ENCODE data around the gene C1QTNF12. TPM values are rescaled to one million over a fixed set of nuclear protein-coding genes. Genes with fewer than 3 reads are reported as not detected.
"Not testable (repeated sequence)": the region's sequence is repeated elsewhere in the genome, so short reads cannot be mapped to it uniquely, and the experiment has no call there.

The C1QTNF12 gene
- total and polyA plus RNA-seq, 7 donors, result 0.13 to 1.4 (median 0.86) TPM

DNA sequence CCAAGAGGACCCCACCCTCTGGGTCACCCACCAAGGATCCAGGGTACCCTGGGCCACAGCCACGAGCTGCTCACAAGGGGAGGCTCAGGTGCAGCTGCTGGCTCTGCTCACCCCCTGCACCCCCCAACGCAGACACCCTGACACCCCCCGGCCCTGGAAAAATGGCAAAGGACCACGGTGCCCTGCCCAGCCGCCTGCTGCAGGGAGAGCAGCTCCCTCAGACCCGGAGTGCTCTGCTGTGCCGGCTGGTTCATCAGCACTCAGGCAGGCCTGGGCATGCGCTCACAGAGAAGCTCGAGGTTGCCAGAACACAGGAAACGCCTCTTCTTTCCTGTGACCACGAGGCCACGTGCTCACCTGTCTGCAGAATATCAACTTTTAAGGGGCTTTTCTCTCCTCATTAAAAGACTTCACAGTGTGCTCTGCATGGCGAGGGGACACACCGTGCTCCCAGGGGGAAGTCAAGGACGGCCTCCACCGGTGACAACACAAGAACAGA lies 4.3 kb upstream of the C1QTNF12 start:
- Histone ChIP-seq H3K27ac (no peak overlapping the region), H3K4me3 (no peak overlapping the region), H3K36me3 (ENCODE audit: insufficient read depth in 1 of 2, low read depth in 1 of 2) (peaks cover 4 to 37% of the 10 kb centered on the region in 2 donors), H3K9me3 (no peaks in the 10 kb centered on the region), H3K27me3 (ENCODE audit: insufficient read depth in 3 of 3, low read length in 2 of 3) (peaks cover 0 to 15% (median 12%) of the 10 kb centered on the region in 3 donors), H3K4me1 (no peaks in the 10 kb centered on the region)
- 76 to 78% (median 77%) methylated on average over 16 of the region's 16 CpGs for WGBS, 3 donors
- TF ChIP-seq, protein P1, sequence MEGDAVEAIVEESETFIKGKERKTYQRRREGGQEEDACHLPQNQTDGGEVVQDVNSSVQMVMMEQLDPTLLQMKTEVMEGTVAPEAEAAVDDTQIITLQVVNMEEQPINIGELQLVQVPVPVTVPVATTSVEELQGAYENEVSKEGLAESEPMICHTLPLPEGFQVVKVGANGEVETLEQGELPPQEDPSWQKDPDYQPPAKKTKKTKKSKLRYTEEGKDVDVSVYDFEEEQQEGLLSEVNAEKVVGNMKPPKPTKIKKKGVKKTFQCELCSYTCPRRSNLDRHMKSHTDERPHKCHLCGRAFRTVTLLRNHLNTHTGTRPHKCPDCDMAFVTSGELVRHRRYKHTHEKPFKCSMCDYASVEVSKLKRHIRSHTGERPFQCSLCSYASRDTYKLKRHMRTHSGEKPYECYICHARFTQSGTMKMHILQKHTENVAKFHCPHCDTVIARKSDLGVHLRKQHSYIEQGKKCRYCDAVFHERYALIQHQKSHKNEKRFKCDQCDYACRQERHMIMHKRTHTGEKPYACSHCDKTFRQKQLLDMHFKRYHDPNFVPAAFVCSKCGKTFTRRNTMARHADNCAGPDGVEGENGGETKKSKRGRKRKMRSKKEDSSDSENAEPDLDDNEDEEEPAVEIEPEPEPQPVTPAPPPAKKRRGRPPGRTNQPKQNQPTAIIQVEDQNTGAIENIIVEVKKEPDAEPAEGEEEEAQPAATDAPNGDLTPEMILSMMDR (IDR thresholded peaks at IDR 0.05), result no peak
- ATAC-seq (no peak), DNase-seq (peak in 1 of 2 donors; percentile 14)
- intact Hi-C loops (cut with DNase I), result loop anchor here in 1 of 2 donors (10.0 kb wide), 1 partner anchor 216 kb away; no protein-coding TSS in a partner anchor

DNA sequence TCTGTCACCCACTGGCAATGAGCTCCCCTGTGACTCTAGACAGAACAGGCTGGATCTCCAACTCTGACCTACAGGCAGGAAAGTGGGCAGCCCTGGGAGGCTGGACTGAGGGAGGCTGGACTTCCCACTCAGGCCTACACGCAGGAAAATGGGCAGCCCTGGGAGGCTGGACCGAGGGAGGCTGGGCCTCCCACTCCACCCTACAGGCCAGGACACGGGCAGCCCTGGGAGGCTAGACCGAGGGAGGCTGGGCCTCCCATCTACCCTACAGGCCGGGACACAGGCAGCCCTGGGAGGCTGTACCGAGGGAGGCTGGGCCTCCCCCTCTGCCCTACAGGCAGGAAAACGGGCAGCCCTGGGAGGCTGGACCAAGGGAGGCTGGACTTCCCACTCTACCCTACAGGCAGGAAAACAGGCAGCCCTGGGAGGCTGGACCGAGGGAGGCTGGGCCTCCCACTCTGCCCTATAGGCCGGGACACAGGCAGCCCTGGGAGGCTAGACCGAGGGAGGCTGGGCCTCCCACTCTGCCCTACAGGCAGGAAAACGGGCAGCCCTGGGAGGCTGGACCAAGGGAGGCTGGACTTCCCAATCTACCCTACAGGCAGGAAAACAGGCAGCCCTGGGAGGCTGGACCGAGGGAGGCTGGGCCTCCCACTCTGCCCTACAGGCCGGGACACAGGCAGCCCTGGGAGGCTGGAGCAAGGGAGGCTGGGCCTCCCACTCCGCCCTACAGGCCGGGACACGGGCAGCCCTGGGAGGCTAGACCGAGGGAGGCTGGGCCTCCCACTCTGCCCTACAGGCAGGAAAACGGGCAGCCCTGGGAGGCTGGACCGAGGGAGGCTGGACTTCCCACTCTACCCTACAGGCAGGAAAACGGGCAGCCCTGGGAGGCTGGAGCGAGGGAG lies 1.7 kb upstream of the C1QTNF12 start:
- 81 to 90% (median 84%) methylated on average over 17 to 21 of the region's 21 CpGs for WGBS, 3 donors
- ATAC-seq; H3K27ac ChIP-seq; intact Hi-C loops (cut with DNase I); H3K4me1 ChIP-seq; H3K4me3 ChIP-seq; H3K9me3 ChIP-seq: not testable (repeated sequence)
- Histone ChIP-seq H3K27me3 (ENCODE audit: insufficient read depth in 3 of 3, low read length in 2 of 3) (peaks cover 0 to 21% (median 18%) of the 10 kb centered on the region in 3 donors), H3K36me3 (ENCODE audit: insufficient read depth in 1 of 2, low read depth in 1 of 2) (peaks cover 0 to 12% of the 10 kb centered on the region in 2 donors)
- peak in 1 of 2 donors; percentile 9 for DNase-seq

DNA sequence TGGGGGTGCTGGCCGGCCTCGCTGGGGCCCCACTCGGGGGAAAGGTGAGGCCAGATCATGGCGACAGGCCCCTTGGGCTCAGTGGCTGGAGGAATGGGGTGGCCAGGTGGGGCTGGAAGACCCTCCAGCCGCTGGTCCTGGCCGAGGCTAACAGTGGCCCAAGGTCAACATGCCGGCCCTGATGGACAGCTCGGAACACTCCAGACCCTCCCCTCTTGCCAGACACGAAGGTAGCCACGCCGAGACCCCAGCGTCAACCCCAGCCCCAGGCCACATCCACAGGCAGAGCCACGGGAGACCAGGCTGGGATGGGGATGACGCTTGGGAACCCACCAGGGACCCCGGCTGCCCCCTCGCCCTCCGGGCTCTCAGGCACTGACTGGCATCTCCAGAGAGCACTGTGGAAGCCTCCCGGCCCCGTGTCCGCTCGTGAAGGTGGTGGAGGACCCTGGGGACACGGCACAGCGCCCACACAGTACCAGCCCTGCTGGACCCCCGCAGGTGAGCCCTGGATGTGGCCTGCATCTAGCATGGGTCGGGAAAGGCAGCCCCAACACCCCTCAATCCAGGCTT lies 905 bp upstream of the C1QTNF12 start:
- no peaks in the 10 kb centered on the region for H3K4me1 ChIP-seq
- 54 to 66% (median 57%) methylated on average over 23 to 25 of the region's 25 CpGs for WGBS, 3 donors
- no peak for ATAC-seq
- TF ChIP-seq, protein P1 (IDR thresholded peaks at IDR 0.05), result no peak
- peaks cover 0 to 21% (median 18%) of the 10 kb centered on the region in 3 donors for H3K27me3 ChIP-seq (ENCODE audit: insufficient read depth in 3 of 3, low read length in 2 of 3)
- no peaks in the 10 kb centered on the region for H3K9me3 ChIP-seq
- H3K27ac ChIP-seq, result no peak overlapping the region
- intact Hi-C loops (cut with DNase I), result no loop called here
- peak in 1 of 2 donors; percentile 17 for DNase-seq
- H3K4me3 ChIP-seq, result no peak overlapping the region
- peaks cover 0 to 4% of the 10 kb centered on the region in 2 donors for H3K36me3 ChIP-seq (ENCODE audit: insufficient read depth in 1 of 2, low read depth in 1 of 2)

DNA sequence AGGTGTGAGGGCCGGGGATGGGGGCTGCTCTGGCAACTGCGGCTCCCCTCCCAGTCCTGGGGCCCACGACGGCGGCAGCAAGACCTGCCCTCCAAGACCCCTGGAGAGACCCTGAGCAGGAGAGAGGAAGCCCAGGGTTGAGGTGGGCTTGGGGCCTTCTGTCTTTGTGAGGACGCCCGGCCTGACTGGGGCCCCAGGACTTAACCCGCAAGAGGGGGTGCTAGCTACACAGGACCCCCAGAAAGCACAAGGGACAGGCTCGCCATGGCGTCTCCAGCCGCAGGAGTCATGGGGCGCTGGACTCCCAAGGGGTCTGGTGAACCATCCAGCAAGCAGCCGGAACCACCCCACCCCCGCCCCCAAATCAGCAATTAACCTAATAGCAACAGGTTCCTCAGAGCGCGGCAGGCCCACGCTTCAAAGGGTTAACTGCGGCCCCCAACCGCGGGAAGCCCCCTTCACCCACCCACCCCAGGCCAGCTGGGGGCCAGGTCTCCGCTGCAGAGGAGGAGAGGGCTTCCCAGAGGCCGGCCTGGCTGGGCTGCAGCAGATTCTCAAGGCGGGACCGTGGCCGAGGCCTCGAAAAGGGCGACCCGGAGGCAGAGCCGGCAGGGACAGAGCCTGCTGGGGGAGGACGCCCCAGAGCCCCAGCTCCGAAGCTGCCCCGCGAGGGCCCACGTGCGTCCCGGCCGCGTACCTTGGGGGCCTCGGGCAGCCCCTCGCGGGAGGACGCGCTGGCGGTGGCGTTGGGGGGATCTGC lies 525 bp downstream of the C1QTNF12 start:
- WGBS, 3 donors, result 31 to 39% (median 36%) methylated on average over 35 to 45 of the region's 45 CpGs
- no peak overlapping the region for H3K27ac ChIP-seq
- no peaks in the 10 kb centered on the region for H3K36me3 ChIP-seq (ENCODE audit: insufficient read depth in 1 of 2, low read depth in 1 of 2)
- TF ChIP-seq, protein P1 (IDR thresholded peaks at IDR 0.05), result no peak
- peaks cover 0 to 21% (median 18%) of the 10 kb centered on the region in 3 donors for H3K27me3 ChIP-seq (ENCODE audit: insufficient read depth in 3 of 3, low read length in 2 of 3)
- no peak overlapping the region for H3K4me3 ChIP-seq
- DNase-seq, result peak in 1 of 2 donors; percentile 9
- ATAC-seq, result peak in 1 of 4 donors; percentile 4
- H3K9me3 ChIP-seq, result no peaks in the 10 kb centered on the region
- intact Hi-C loops (cut with DNase I), result no loop called here
- no peaks in the 10 kb centered on the region for H3K4me1 ChIP-seq
